NCI-H774 (cell line): Measurements from ENCODE around the gene LRRC4.

Source experiments
- DNase-seq: peaks from one replicate; lab custom pipeline; 2025; lab: John Stamatoyannopoulos, UW

LRRC4 gene

GRCh38 chr7:128006550-128007302 is 24.5 kb downstream of the LRRC4 start:
- no peak for DNase-seq

- no peak for DNase-seq
Measured at GRCh38 chr7:128005759-128006159, 25.5 kb downstream of the LRRC4 start.

- DNase-seq, result no peak
Measured at GRCh38 chr7:128005117-128005516, 26.1 kb downstream of the LRRC4 start.

- DNase-seq, result no peak
Measured at GRCh38 chr7:128004623-128005022, 26.6 kb downstream of the LRRC4 start.

- no peak for DNase-seq
Measured at GRCh38 chr7:128003787-128004186, 27.4 kb downstream of the LRRC4 start.

GRCh38 chr7:128003167-128003566 is 28.1 kb downstream of the LRRC4 start:
- DNase-seq, result no peak

GRCh38 chr7:128000854-128001265 is 30.4 kb downstream of the LRRC4 start:
- no peak for DNase-seq

- DNase-seq, result no peak
Measured at GRCh38 chr7:128000048-128000447, 31.2 kb downstream of the LRRC4 start.

- DNase-seq, result no peak
Measured at GRCh38 chr7:127998671-127999070, 32.6 kb downstream of the LRRC4 start.

GRCh38 chr7:127997226-127997922 is 33.9 kb downstream of the LRRC4 start:
- DNase-seq, result no peak

GRCh38 chr7:127996253-127997071 is 34.8 kb downstream of the LRRC4 start:
- DNase-seq, result no peak

- DNase-seq, result no peak
Measured at GRCh38 chr7:127995881-127996215, 35.4 kb downstream of the LRRC4 start.

- DNase-seq, result no peak
Measured at GRCh38 chr7:127995156-127995880, 35.9 kb downstream of the LRRC4 start.

- no peak for DNase-seq
Measured at GRCh38 chr7:127993987-127994386, 37.2 kb downstream of the LRRC4 start.

GRCh38 chr7:127993317-127993716 is 37.9 kb downstream of the LRRC4 start:
- DNase-seq, result no peak

- DNase-seq, result no peak
Measured at GRCh38 chr7:127988751-127989150, 42.5 kb downstream of the LRRC4 start.

- DNase-seq, result no peak
Measured at GRCh38 chr7:127986581-127987521, 44.4 kb downstream of the LRRC4 start.

- DNase-seq, result peak; percentile 40
Measured at GRCh38 chr7:127983804-127984332, 47.4 kb downstream of the LRRC4 start.

- DNase-seq, result no peak
Measured at GRCh38 chr7:127981965-127982364, 49.3 kb downstream of the LRRC4 start.

GRCh38 chr7:127980901-127981300 is 50.3 kb downstream of the LRRC4 start:
- DNase-seq, result no peak

- no peak for DNase-seq
Measured at GRCh38 chr7:127979728-127980126, 51.5 kb downstream of the LRRC4 start.
